HuH-7 (cell line): Measurements from ENCODE around the gene STK36.

Experiments
- DNase-seq: peaks from one replicate; pipeline ENCODE4 v3.0.0; 2011; ENCODE audit warnings: low spot score

The STK36 gene

DNA sequence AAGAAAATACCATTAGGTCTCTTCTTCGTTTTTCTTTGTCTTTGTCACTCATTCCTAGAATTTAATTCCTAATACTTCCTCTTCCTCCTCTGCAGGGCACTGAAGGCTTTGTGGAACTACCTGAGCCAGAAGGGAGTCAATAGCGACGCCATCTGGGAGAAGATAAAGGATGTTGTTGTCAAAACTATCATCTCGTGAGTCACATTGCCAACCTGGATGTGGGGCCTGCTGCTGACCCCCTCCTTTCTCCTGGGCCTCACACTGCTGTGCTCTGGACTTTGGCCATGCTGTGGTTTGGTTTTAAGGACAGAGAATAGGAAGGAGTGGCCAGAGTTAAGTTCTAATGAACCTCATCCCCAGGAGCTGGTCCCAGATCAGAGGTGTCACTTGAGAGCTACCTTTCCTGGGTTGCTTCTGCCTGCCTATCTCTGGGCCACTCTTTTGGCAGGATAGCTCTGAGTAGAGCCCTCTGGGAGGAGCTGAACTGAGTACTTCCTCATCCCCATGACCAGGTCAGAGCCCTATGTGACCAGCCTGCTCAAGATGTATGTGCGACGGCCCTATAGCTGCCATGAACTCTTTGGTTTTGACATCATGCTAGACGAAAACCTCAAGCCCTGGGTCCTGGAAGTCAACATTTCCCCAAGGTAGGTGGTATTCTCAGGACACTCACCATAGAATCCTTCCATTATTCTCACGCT is 77.0 kb downstream of the STK36 start:
- DNase-seq: peak; percentile 24
